Hepatocyte (in vitro differentiated cells): ENCODE data around the gene GKN2.

Experiments used
- EZH2 ChIP-seq: fragments of 200-600 bp; sonication (generic); IDR thresholded peaks from 2 replicates; pipeline ENCODE4 v1.6.1; 2016; ENCODE audit warnings: antibody characterized with exemption, mild to moderate bottlenecking, borderline replicate concordance
- EZH2phosphoT487 ChIP-seq: fragments of 200-600 bp; sonication (generic); IDR thresholded peaks from one replicate; pipeline ENCODE4 v1.6.1; 2018; ENCODE audit warnings: antibody characterized with exemption, mild to moderate bottlenecking, low read depth, moderate library complexity; ENCODE audit not compliant: unreplicated experiment, severe bottlenecking
- TF ChIP-seq, protein P1 (sequence below): fragments of 200-600 bp; sonication (generic); IDR thresholded peaks from 2 replicates; pipeline ENCODE4 v1.5.1; 2016; ENCODE audit warnings: antibody characterized with exemption, mild to moderate bottlenecking; ENCODE audit not compliant: poor library complexity

- TF ChIP-seq, protein P1, sequence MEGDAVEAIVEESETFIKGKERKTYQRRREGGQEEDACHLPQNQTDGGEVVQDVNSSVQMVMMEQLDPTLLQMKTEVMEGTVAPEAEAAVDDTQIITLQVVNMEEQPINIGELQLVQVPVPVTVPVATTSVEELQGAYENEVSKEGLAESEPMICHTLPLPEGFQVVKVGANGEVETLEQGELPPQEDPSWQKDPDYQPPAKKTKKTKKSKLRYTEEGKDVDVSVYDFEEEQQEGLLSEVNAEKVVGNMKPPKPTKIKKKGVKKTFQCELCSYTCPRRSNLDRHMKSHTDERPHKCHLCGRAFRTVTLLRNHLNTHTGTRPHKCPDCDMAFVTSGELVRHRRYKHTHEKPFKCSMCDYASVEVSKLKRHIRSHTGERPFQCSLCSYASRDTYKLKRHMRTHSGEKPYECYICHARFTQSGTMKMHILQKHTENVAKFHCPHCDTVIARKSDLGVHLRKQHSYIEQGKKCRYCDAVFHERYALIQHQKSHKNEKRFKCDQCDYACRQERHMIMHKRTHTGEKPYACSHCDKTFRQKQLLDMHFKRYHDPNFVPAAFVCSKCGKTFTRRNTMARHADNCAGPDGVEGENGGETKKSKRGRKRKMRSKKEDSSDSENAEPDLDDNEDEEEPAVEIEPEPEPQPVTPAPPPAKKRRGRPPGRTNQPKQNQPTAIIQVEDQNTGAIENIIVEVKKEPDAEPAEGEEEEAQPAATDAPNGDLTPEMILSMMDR: no peak
- TF ChIP-seq EZH2 (no peak), EZH2phosphoT487 (no peak)
Measured at GRCh38 chr2:68987021-68987503, 34.4 kb upstream of the GKN2 start.
